GM03348 (cell line): ENCODE measurements around the gene ATP5MG.
A peak's percentile ranks its signal among the peaks of the same experiment; 100 is the strongest.

ENCODE experiments used
- DNase-seq: peaks from one replicate; pipeline ENCODE4 v3.0.0; 2012; ENCODE audit warnings: low spot score

ATP5MG gene

GRCh38 chr11:118442908-118443589, 41.6 kb downstream of the ATP5MG start:
- no peak for DNase-seq

GRCh38 chr11:118443590-118444218, 42.3 kb downstream of the ATP5MG start:
- no peak for DNase-seq

DNA sequence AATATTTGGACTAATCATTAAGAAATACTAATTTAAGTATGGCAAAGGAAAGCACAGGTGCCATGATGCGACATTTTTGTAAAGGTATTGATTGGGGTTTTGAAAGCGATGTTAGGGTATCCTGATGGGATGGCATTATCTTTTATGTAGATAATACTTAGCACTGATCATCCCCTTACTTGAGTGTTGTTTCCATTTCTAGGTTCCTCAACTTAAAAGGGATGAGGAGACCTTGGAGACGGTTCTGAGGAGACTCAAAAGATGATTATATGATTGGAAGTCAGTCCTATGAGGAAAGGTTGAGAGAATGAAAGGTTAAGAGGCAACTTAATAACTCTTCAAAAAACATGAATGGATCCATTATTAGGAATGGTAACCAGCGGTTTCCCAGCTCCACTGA, 46.0 kb downstream of the ATP5MG start:
- no peak for DNase-seq

DNA sequence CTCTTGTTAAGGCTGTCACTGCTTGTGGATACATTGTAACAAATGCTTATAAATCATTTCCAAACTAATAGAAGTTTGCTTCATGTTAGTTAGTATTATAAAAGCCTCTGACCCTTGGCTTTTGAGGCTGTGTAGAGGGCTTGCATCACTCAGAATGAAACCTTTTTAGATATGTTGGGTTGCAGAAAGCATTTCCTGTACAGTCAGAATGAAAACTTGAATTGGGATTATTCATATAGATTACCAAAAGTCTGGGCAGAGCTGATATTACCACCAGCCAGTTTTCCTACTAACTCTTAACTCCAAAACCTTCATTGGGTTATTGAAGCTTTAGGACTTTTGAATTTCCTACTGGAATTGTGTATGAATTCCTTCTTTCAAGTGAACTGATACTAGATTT, 46.9 kb downstream of the ATP5MG start:
- peak; percentile 35 for DNase-seq

- DNase-seq: no peak
These were observed 48.0 kb downstream of the ATP5MG start for GRCh38 chr11:118449316-118449918.

- no peak for DNase-seq
These were observed 49.0 kb downstream of the ATP5MG start for GRCh38 chr11:118450451-118450850.
